PC-9 (cell line): ENCODE results near the gene XYLB. TPM values are rescaled to one million over a fixed set of nuclear protein-coding genes. Genes with fewer than 3 reads are reported as not detected.

Source experiments
- BruUV-seq: library from RNA; stranded (reverse); fragments of 400-500 nt; replicated peaks from 2 replicates; lab custom pipeline; 2021; lab: Mats Ljungman, UMichigan
- CTCF ChIA-PET: fragments of 300-600 bp; sonication (Branson Sonifier 250); formaldehyde crosslinking; loops from one replicate; lab custom pipeline; 2022; ENCODE audit warnings: antibody characterized with exemption; lab: Charles Lee
- POLR2A ChIA-PET: fragments of 300-600 bp; sonication (Branson Sonifier 250); formaldehyde crosslinking; loops from one replicate; lab custom pipeline; 2022; ENCODE audit warnings: antibody characterized with exemption; ENCODE audit not compliant: unreplicated experiment; lab: Charles Lee
- DNase-seq, 2 experiments: peaks; one replicate each; pipeline versions ENCODE4 v3.0.0 to v3.0.0-alpha.2; 2015 to 2022; ENCODE audit warnings: mixed read lengths in 1 of 2
- H2AFZ ChIP-seq: fragments of 200-600 bp; sonication (generic); 2 replicates; pipeline ENCODE4 v1.8.1; 2017; ENCODE audit warnings: antibody characterized with exemption
- H3F3A ChIP-seq: fragments of 200-600 bp; sonication (generic); 2 replicates; pipeline ENCODE4 v1.8.1; 2017; ENCODE audit warnings: antibody characterized with exemption, mild to moderate bottlenecking, low read depth; ENCODE audit not compliant: insufficient read depth
- H3K27ac ChIP-seq: fragments of 200-600 bp; sonication (generic); 2 replicates; pipeline ENCODE4 v1.6.1; 2016; ENCODE audit warnings: mixed run types
- H3K27me3 ChIP-seq: fragments of 200-600 bp; sonication (generic); 2 replicates; pipeline ENCODE4 v1.6.1; 2016; ENCODE audit warnings: low read depth, mixed run types; ENCODE audit not compliant: insufficient read depth
- H3K36me3 ChIP-seq: fragments of 200-600 bp; sonication (generic); 2 replicates; pipeline ENCODE4 v1.6.1; 2016; ENCODE audit warnings: low read depth, mixed run types
- H3K4me1 ChIP-seq: fragments of 200-600 bp; sonication (generic); replicated peaks from 2 replicates; pipeline ENCODE4 v1.6.1; 2016; ENCODE audit warnings: mixed run types; ENCODE audit not compliant: insufficient read depth
- H3K4me2 ChIP-seq: fragments of 200-600 bp; sonication (generic); 2 replicates; pipeline ENCODE4 v1.6.1; 2017; ENCODE audit warnings: mixed run types
- H3K4me3 ChIP-seq: fragments of 200-600 bp; sonication (generic); 2 replicates; pipeline ENCODE4 v1.6.1; 2016; ENCODE audit warnings: mixed run types
- H3K79me2 ChIP-seq: fragments of 200-600 bp; sonication (generic); 2 replicates; pipeline ENCODE4 v1.6.1; 2017; ENCODE audit warnings: low read depth, mixed run types
- H3K9me2 ChIP-seq: fragments of 200-600 bp; sonication (generic); 2 replicates; pipeline ENCODE4 v1.8.1; 2017; ENCODE audit warnings: mild to moderate bottlenecking; ENCODE audit not compliant: insufficient read depth
- H3K9me3 ChIP-seq: fragments of 200-600 bp; sonication (generic); 2 replicates; pipeline ENCODE4 v1.8.1; 2016; ENCODE audit warnings: low read depth; ENCODE audit not compliant: insufficient read depth
- H4K20me1 ChIP-seq: fragments of 200-600 bp; sonication (generic); 2 replicates; pipeline ENCODE4 v1.8.1; 2017; ENCODE audit not compliant: insufficient read depth
- EZH2 ChIP-seq: fragments of 200-600 bp; sonication (generic); IDR thresholded peaks from 2 replicates; pipeline ENCODE4 v1.8.0; 2017; ENCODE audit warnings: antibody characterized with exemption, low read depth
- intact Hi-C: fragments of 100-400 bp; cut with micrococcal nuclease; formaldehyde crosslinking; loops from one replicate; pipeline ENCODE4 v1.10.0; 2022; ENCODE audit not compliant: unreplicated experiment
- total RNA-seq: library from RNA; stranded (reverse); gene quantifications from 2 replicates; pipeline ENCODE4 v1.2.3, GENCODE V29; 2021
- TF ChIP-seq, protein P1 (sequence below): fragments of 200-600 bp; sonication (generic); conservative IDR thresholded peaks from 2 replicates; pipeline ENCODE4 v1.6.1; 2017; ENCODE audit warnings: mixed run types, antibody characterized with exemption, mild to moderate bottlenecking, moderate library complexity

XYLB gene
- total RNA-seq, 1 experiment from 2014 or later: 2.4 TPM

DNA sequence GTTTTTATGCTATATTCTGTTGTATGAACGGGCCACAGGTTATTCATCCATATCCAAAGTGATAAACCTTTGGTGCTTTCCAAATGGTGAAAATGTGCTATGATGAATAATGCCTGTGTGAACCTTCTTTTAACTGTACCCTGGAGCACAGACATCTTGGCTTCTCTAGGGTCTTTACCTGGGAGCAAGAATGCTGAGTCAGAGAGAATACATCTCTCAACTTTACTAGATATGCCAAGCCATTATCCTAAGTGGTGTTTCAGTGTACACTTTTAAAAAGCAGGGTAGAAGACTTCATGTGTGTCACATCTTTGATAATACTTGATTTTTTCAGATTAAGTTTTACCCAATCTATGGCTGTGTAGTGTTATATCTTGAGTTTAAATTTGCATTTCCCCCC is 23.5 kb upstream of the XYLB start:
- POLR2A ChIA-PET: no interaction called here
- H3F3A ChIP-seq: peaks cover 8% of the 10 kb centered on the region; the same call in 1 of the 2 replicates
- no peak overlapping the region for H3K4me2 ChIP-seq
- no peaks in the 10 kb centered on the region for H3K27me3 ChIP-seq
- H3K79me2 ChIP-seq: no peaks in the 10 kb centered on the region
- H3K4me3 ChIP-seq: no peak overlapping the region
- no peak overlapping the region for H3K27ac ChIP-seq
- H2AFZ ChIP-seq: no peak overlapping the region
- H3K4me1 ChIP-seq: peaks cover 3% of the 10 kb centered on the region
- H3K9me3 ChIP-seq: peaks cover 10% of the 10 kb centered on the region
- no peaks in the 10 kb centered on the region for H3K36me3 ChIP-seq
- intact Hi-C loops: no loop called here
- no peaks in the 10 kb centered on the region for H3K9me2 ChIP-seq
- CTCF ChIA-PET: no interaction called here
- DNase-seq: no peak
- no peaks in the 10 kb centered on the region for H4K20me1 ChIP-seq
- no TSS peak for BruUV-seq
- TF ChIP-seq, protein P1, sequence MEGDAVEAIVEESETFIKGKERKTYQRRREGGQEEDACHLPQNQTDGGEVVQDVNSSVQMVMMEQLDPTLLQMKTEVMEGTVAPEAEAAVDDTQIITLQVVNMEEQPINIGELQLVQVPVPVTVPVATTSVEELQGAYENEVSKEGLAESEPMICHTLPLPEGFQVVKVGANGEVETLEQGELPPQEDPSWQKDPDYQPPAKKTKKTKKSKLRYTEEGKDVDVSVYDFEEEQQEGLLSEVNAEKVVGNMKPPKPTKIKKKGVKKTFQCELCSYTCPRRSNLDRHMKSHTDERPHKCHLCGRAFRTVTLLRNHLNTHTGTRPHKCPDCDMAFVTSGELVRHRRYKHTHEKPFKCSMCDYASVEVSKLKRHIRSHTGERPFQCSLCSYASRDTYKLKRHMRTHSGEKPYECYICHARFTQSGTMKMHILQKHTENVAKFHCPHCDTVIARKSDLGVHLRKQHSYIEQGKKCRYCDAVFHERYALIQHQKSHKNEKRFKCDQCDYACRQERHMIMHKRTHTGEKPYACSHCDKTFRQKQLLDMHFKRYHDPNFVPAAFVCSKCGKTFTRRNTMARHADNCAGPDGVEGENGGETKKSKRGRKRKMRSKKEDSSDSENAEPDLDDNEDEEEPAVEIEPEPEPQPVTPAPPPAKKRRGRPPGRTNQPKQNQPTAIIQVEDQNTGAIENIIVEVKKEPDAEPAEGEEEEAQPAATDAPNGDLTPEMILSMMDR: no peak
- no peak for TF ChIP-seq EZH2

DNA sequence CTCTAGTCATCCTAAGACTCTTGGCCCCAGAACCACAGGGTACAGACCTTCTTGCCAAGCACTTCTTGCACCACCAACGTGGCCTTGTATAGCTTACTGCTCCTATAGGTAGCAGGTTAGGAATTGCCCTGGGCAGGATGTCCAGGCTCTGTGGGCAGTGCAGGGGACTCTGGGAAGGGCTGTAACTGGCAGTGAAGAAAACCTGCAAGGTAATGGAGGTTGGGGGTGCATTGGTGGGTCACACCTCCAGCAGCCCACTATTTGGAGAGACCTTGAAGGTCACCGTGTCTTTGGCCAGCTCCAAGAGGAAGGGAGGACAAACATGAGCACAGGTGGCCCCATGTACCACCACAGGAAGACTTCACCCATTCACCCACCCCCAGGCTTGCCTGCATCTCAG is 21.3 kb upstream of the XYLB start:
- Histone ChIP-seq H3K36me3 (no peaks in the 10 kb centered on the region), H3K9me2 (no peaks in the 10 kb centered on the region), H3K79me2 (no peaks in the 10 kb centered on the region), H3K27me3 (no peaks in the 10 kb centered on the region), H3K4me2 (no peak overlapping the region), H3F3A (peaks cover 10% of the 10 kb centered on the region; the same call in 1 of the 2 replicates), H3K4me3 (no peak overlapping the region), H3K27ac (no peak overlapping the region), H3K4me1 (peaks cover 11% of the 10 kb centered on the region), H4K20me1 (no peaks in the 10 kb centered on the region), H2AFZ (no peak overlapping the region), H3K9me3 (peaks cover 13% of the 10 kb centered on the region)
- ChIA-PET CTCF (no interaction called here), POLR2A (no interaction called here)
- TF ChIP-seq, protein P1: no peak
- TF ChIP-seq EZH2: no peak
- intact Hi-C loops: no loop called here
- BruUV-seq: no TSS peak
- DNase-seq: no peak

DNA sequence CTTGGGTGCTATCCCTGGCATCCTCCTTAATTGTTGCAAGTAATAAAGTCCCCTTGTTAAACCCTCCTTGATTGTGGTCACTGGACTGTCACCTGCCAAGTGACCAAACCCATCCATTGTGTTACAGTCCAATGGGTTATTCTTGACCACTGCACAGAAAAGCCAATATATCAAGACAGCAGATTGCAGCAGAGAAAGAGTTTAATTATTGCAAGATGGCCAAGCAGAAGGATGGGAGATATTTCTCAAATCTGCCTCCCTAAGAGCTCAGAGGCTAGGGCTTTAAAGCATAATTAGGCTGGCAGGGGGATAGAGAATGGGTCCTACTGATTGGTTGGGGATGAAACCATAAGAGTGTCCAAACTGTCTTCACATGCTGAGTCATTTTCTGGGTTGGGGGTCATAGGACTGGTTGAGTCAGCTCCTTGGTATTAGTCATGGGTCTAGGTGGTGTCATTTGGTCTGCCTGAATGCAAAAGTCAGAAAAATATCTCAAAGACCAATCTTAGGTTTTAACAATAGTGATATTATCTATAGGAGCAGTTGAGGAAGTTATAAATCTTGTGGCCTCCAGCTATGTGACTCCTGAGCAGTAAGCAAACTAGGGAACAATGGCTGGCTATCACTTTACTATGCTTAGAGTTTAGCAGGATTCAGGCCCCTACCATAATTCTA is 19.1 kb upstream of the XYLB start:
- Histone ChIP-seq H3K4me1 (peaks cover 11% of the 10 kb centered on the region), H3F3A (peaks cover 10% of the 10 kb centered on the region; the same call in 1 of the 2 replicates), H3K4me3 (no peak overlapping the region), H2AFZ (no peak overlapping the region), H3K79me2 (no peaks in the 10 kb centered on the region), H3K27me3 (no peaks in the 10 kb centered on the region), H3K9me3 (peaks cover 13% of the 10 kb centered on the region), H3K9me2 (no peaks in the 10 kb centered on the region), H4K20me1 (no peaks in the 10 kb centered on the region), H3K4me2 (peak overlapping the region; percentile 31; the same call in 1 of the 2 replicates), H3K27ac (peak overlapping the region; percentile 70), H3K36me3 (no peaks in the 10 kb centered on the region)
- TF ChIP-seq, protein P1: no peak
- TF ChIP-seq EZH2: no peak
- CTCF ChIA-PET: no interaction called here
- intact Hi-C loops: no loop called here
- no TSS peak for BruUV-seq
- peak; percentile 14 to 72 for DNase-seq
- POLR2A ChIA-PET: no interaction called here
